ENCODE data around the gene CKAP5. TPM values are rescaled to one million over a fixed set of nuclear protein-coding genes. Genes with fewer than 3 reads are reported as not detected.
A peak's percentile ranks its signal among the peaks of the same experiment; 100 is the strongest.

The CKAP5 gene
- total RNA-seq, 4 donors from 2014 or later = 29.9 to 59.2 (median 38.9) TPM

GRCh38 chr11:46693597-46694012 lies 152.5 kb downstream of the CKAP5 start:
- Histone ChIP-seq H3K27ac (peak overlapping the region; percentile 70), H3K27me3 (no peaks in the 10 kb centered on the region), H3K36me3 (peaks cover 60% of the 10 kb centered on the region), H3K4me1 (peaks cover 48% of the 10 kb centered on the region), H3K4me3 (no peak overlapping the region), H3K9me3 (no peaks in the 10 kb centered on the region)
- 45% methylated on average over 2 of the region's 2 CpGs for WGBS
- no peak for DNase-seq (ENCODE audit: low spot score in 2 of 2)
- TF ChIP-seq POLR2AphosphoS5 (IDR thresholded peaks at IDR 0.05) = no peak
- TF ChIP-seq EP300 (IDR thresholded peaks at IDR 0.05) = no peak
- no peak for TF ChIP-seq POLR2A (IDR thresholded peaks at IDR 0.05)
- no peak for TF ChIP-seq CTCF (IDR thresholded peaks at IDR 0.05)

Other genes starting within 250 kb of the CKAP5 start
- gene HARBI1, start 229.1 kb downstream of the CKAP5 start, total RNA-seq = 1 to 10 TPM; 2.8 to 5.6 (median 3.5) TPM
- gene ATG13, start 228.7 kb downstream of the CKAP5 start, total RNA-seq = 10 to 100 TPM; 68.8 to 94.3 (median 90.2) TPM
- gene ARHGAP1, start 145.7 kb downstream of the CKAP5 start, total RNA-seq = 10 to 100 TPM; 53.7 to 72.5 (median 68.5) TPM
- 10 to 100 TPM; 11.6 to 25.6 (median 13.7) TPM for gene ZNF408, start 145.2 kb downstream of the CKAP5 start, total RNA-seq
- gene F2, start 127.1 kb downstream of the CKAP5 start, total RNA-seq = 1 to 10 TPM in 1 of 4 donors, not detected in 3; 1.6 TPM
- gene LRP4, start 72.3 kb upstream of the CKAP5 start, total RNA-seq = 100 to 1,000 TPM in 2 of 4 donors, 10 to 100 TPM in 2; 52.2 to 308 (median 90.4) TPM
- gene CSTPP1, start 90.5 kb upstream of the CKAP5 start, total RNA-seq = 100 to 1,000 TPM in 1 of 4 donors, 10 to 100 TPM in 3; 34.9 to 117 (median 48.1) TPM

All from suprapubic skin (tissue), 4 donors.